HEK293 (cell line): ENCODE results near the gene TMEM39B.

Experiments
- EGR2 ChIP-seq: fragments of 450-650 bp; formaldehyde crosslinking; IDR thresholded peaks from 2 replicates; pipeline ENCODE4 v1.5.1; 2016; ENCODE audit warnings: low read depth, missing biosample characterization, missing genetic modification characterization
- KLF16 ChIP-seq: fragments of 450-650 bp; formaldehyde crosslinking; IDR thresholded peaks from 2 replicates; pipeline ENCODE4 v1.5.1; 2017; ENCODE audit warnings: missing biosample characterization, missing genetic modification characterization
- MYNN ChIP-seq: fragments of 450-650 bp; formaldehyde crosslinking; IDR thresholded peaks from 2 replicates; pipeline ENCODE4 v1.5.1; 2016; ENCODE audit warnings: missing biosample characterization, missing genetic modification characterization, borderline replicate concordance
- MZF1 ChIP-seq: fragments of 450-650 bp; formaldehyde crosslinking; IDR thresholded peaks from 2 replicates; pipeline ENCODE4 v1.5.1; 2017; ENCODE audit warnings: missing biosample characterization, missing genetic modification characterization, borderline replicate concordance
- PBX3 ChIP-seq: sonication (generic); formaldehyde crosslinking; IDR thresholded peaks from 2 replicates; pipeline ENCODE4 v1.8.1; 2022; ENCODE audit warnings: mild to moderate bottlenecking, moderate library complexity, missing genetic modification reagents
- SP7 ChIP-seq: fragments of 450-650 bp; formaldehyde crosslinking; IDR thresholded peaks from 2 replicates; pipeline ENCODE4 v1.5.1; 2016; ENCODE audit warnings: missing biosample characterization, missing genetic modification characterization
- TCF7L2 ChIP-seq: IDR thresholded peaks from 2 replicates; pipeline ENCODE4 v1.6.1; 2011; ENCODE audit warnings: low read depth, mild to moderate bottlenecking, inconsistent platforms, low read length, moderate library complexity, borderline replicate concordance
- YY1 ChIP-seq: fragments of 450-650 bp; formaldehyde crosslinking; IDR thresholded peaks from 2 replicates; pipeline ENCODE4 v1.5.1; 2018; ENCODE audit warnings: missing biosample characterization, missing genetic modification characterization
- ZBTB17 ChIP-seq: fragments of 450-650 bp; formaldehyde crosslinking; IDR thresholded peaks from 2 replicates; pipeline ENCODE4 v1.5.1; 2016; ENCODE audit warnings: missing biosample characterization, missing genetic modification characterization
- ZNF10 ChIP-seq: fragments of 450-650 bp; formaldehyde crosslinking; IDR thresholded peaks from 2 replicates; pipeline ENCODE4 v1.5.1; 2017; ENCODE audit warnings: missing biosample characterization, missing genetic modification characterization
- ZNF157 ChIP-seq: fragments of 450-650 bp; formaldehyde crosslinking; IDR thresholded peaks from 2 replicates; pipeline ENCODE4 v1.5.1; 2016; ENCODE audit warnings: missing biosample characterization, missing genetic modification characterization
- ZNF184 ChIP-seq: fragments of 450-650 bp; IDR thresholded peaks from 2 replicates; pipeline ENCODE4 v1.5.1; 2018; ENCODE audit warnings: missing biosample characterization, mild to moderate bottlenecking, missing genetic modification characterization
- ZNF26 ChIP-seq: fragments of 450-650 bp; formaldehyde crosslinking; IDR thresholded peaks from 2 replicates; pipeline ENCODE4 v1.5.1; 2016; ENCODE audit warnings: missing biosample characterization, missing genetic modification characterization
- ZNF423 ChIP-seq: fragments of 450-650 bp; formaldehyde crosslinking; IDR thresholded peaks from 2 replicates; pipeline ENCODE4 v1.5.1; 2016; ENCODE audit warnings: missing biosample characterization, missing genetic modification characterization
- ZNF624 ChIP-seq: fragments of 450-650 bp; formaldehyde crosslinking; IDR thresholded peaks from 2 replicates; pipeline ENCODE4 v1.5.1; 2017; ENCODE audit warnings: missing biosample characterization, missing genetic modification characterization
- ZNF639 ChIP-seq: fragments of 450-650 bp; formaldehyde crosslinking; IDR thresholded peaks from 2 replicates; pipeline ENCODE4 v1.5.1; 2016; ENCODE audit warnings: missing biosample characterization, missing genetic modification characterization
- ZNF747 ChIP-seq: fragments of 450-650 bp; formaldehyde crosslinking; IDR thresholded peaks from 2 replicates; pipeline ENCODE4 v1.5.1; 2016; ENCODE audit warnings: missing biosample characterization, missing genetic modification characterization
- TF ChIP-seq, protein P1 (sequence below): fragments of 450-650 bp; IDR thresholded peaks from 2 replicates; pipeline ENCODE4 v1.5.1; 2018; ENCODE audit warnings: missing biosample characterization, missing genetic modification characterization
- TF ChIP-seq, protein P2 (sequence below): fragments of 450-650 bp; formaldehyde crosslinking; IDR thresholded peaks from 2 replicates; pipeline ENCODE4 v1.5.1; 2016; ENCODE audit warnings: missing biosample characterization, missing genetic modification characterization, borderline replicate concordance
- TF ChIP-seq, protein P3 (sequence below): fragments of 450-650 bp; formaldehyde crosslinking; IDR thresholded peaks from 2 replicates; pipeline ENCODE4 v1.5.1; 2016; ENCODE audit warnings: missing biosample characterization, missing genetic modification characterization
- TF ChIP-seq, protein P4 (sequence below): fragments of 450-650 bp; formaldehyde crosslinking; IDR thresholded peaks from 2 replicates; pipeline ENCODE4 v1.5.1; 2016; ENCODE audit warnings: missing biosample characterization, missing genetic modification characterization
- TF ChIP-seq, protein P5 (sequence below): fragments of 450-650 bp; formaldehyde crosslinking; IDR thresholded peaks from 2 replicates; pipeline ENCODE4 v1.5.1; 2016; ENCODE audit warnings: missing biosample characterization, missing genetic modification characterization

TMEM39B gene

GRCh38 chr1:32107742-32108661 is 35.3 kb downstream of the TMEM39B start, which contains the start of gene KPNA6 (continued):
- TF ChIP-seq ZNF639 (tag by site-specific recombination) (peak; percentile 19; the same call in 1 of the 2 replicates), ZNF624 (tag by site-specific recombination) (no peak), YY1 (tag by site-specific recombination) (peak; percentile 88), ZNF10 (tag by site-specific recombination) (no peak), PBX3 (CRISPR knock-in tag) (peak; percentile 15; the same call in 1 of the 2 replicates), KLF16 (0 out of 2 replicates have a peak, but pooled peaks have one; percentile 17), ZNF26 (no peak), ZBTB17 (tag by site-specific recombination) (peak; percentile 87), MZF1 (tag by site-specific recombination) (peak; percentile 79; the same call in 1 of the 2 replicates), SP7 (tag by site-specific recombination) (peak; percentile 72; the same call in 1 of the 2 replicates), ZNF747 (tag by site-specific recombination) (no peak), ZNF184 (tag by site-specific recombination) (no peak), TCF7L2 (no peak), MYNN (tag by site-specific recombination) (no peak), ZNF157 (tag by site-specific recombination) (no peak), ZNF423 (tag by site-specific recombination) (no peak), EGR2 (tag by site-specific recombination) (no peak)
- TF ChIP-seq, protein P1, sequence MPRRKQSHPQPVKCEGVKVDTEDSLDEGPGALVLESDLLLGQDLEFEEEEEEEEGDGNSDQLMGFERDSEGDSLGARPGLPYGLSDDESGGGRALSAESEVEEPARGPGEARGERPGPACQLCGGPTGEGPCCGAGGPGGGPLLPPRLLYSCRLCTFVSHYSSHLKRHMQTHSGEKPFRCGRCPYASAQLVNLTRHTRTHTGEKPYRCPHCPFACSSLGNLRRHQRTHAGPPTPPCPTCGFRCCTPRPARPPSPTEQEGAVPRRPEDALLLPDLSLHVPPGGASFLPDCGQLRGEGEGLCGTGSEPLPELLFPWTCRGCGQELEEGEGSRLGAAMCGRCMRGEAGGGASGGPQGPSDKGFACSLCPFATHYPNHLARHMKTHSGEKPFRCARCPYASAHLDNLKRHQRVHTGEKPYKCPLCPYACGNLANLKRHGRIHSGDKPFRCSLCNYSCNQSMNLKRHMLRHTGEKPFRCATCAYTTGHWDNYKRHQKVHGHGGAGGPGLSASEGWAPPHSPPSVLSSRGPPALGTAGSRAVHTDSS (tag by site-specific recombination) = no peak
- TF ChIP-seq, protein P2, sequence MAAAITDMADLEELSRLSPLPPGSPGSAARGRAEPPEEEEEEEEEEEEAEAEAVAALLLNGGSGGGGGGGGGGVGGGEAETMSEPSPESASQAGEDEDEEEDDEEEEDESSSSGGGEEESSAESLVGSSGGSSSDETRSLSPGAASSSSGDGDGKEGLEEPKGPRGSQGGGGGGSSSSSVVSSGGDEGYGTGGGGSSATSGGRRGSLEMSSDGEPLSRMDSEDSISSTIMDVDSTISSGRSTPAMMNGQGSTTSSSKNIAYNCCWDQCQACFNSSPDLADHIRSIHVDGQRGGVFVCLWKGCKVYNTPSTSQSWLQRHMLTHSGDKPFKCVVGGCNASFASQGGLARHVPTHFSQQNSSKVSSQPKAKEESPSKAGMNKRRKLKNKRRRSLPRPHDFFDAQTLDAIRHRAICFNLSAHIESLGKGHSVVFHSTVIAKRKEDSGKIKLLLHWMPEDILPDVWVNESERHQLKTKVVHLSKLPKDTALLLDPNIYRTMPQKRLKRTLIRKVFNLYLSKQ (tag by site-specific recombination) = no peak
- TF ChIP-seq, protein P3, sequence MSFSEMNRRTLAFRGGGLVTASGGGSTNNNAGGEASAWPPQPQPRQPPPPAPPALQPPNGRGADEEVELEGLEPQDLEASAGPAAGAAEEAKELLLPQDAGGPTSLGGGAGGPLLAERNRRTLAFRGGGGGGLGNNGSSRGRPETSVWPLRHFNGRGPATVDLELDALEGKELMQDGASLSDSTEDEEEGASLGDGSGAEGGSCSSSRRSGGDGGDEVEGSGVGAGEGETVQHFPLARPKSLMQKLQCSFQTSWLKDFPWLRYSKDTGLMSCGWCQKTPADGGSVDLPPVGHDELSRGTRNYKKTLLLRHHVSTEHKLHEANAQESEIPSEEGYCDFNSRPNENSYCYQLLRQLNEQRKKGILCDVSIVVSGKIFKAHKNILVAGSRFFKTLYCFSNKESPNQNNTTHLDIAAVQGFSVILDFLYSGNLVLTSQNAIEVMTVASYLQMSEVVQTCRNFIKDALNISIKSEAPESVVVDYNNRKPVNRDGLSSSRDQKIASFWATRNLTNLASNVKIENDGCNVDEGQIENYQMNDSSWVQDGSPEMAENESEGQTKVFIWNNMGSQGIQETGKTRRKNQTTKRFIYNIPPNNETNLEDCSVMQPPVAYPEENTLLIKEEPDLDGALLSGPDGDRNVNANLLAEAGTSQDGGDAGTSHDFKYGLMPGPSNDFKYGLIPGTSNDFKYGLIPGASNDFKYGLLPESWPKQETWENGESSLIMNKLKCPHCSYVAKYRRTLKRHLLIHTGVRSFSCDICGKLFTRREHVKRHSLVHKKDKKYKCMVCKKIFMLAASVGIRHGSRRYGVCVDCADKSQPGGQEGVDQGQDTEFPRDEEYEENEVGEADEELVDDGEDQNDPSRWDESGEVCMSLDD (tag by site-specific recombination) = no peak
- TF ChIP-seq, protein P4, sequence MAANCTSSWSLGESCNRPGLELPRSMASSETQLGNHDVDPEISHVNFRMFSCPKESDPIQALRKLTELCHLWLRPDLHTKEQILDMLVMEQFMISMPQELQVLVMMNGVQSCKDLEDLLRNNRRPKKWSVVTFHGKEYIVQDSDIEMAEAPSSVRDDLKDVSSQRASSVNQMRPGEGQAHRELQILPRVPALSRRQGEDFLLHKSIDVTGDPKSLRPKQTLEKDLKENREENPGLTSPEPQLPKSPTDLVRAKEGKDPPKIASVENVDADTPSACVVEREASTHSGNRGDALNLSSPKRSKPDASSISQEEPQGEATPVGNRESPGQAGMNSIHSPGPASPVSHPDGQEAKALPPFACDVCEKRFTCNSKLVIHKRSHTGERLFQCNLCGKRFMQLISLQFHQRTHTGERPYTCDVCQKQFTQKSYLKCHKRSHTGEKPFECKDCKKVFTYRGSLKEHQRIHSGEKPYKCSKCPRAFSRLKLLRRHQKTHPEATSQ (tag by site-specific recombination) = no peak
- TF ChIP-seq, protein P5, sequence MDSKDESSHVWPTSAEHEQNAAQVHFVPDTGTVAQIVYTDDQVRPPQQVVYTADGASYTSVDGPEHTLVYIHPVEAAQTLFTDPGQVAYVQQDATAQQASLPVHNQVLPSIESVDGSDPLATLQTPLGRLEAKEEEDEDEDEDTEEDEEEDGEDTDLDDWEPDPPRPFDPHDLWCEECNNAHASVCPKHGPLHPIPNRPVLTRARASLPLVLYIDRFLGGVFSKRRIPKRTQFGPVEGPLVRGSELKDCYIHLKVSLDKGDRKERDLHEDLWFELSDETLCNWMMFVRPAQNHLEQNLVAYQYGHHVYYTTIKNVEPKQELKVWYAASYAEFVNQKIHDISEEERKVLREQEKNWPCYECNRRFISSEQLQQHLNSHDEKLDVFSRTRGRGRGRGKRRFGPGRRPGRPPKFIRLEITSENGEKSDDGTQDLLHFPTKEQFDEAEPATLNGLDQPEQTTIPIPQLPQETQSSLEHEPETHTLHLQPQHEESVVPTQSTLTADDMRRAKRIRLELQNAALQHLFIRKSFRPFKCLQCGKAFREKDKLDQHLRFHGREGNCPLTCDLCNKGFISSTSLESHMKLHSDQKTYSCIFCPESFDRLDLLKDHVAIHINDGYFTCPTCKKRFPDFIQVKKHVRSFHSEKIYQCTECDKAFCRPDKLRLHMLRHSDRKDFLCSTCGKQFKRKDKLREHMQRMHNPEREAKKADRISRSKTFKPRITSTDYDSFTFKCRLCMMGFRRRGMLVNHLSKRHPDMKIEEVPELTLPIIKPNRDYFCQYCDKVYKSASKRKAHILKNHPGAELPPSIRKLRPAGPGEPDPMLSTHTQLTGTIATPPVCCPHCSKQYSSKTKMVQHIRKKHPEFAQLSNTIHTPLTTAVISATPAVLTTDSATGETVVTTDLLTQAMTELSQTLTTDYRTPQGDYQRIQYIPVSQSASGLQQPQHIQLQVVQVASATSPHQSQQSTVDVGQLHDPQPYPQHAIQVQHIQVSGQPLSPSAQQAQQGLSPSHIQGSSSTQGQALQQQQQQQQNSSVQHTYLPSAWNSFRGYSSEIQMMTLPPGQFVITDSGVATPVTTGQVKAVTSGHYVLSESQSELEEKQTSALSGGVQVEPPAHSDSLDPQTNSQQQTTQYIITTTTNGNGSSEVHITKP = peak; percentile 97
